ENCODE data around the gene KCNK4. TPM values are rescaled to one million over a fixed set of nuclear protein-coding genes. Genes with fewer than 3 reads are reported as not detected.

Gene KCNK4
- total RNA-seq, 4 donors from 2014 or later: 0.61 to 0.76 TPM; not detected in 2

DNA sequence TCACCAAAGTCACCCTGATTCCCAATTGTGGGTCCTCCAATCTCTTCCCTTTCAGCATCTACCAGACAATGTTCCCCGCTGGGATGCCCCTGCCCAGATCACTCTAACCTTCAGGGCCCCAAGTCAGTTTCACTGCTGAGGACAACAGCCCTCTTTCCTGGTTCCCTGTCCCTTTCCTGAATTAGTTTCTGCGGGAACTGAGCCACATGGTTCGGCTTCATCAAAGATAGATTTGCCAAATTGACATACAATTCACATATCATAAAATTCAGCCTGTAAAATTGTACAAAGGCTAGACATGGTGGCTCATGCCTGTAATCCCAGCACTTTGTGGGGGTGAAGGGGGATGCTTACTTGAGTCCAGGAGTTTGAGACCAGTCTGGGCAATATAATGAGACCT lies 36.9 kb downstream of the KCNK4 start:
- intact Hi-C loops (cut with DNase I; ENCODE audit: low total_unique reads): no loop called here
- DNase-seq: no peak
- Histone ChIP-seq H3K27me3 (no peaks in the 10 kb centered on the region), H3K4me3 (no peak overlapping the region), H3K4me1 (no peaks in the 10 kb centered on the region), H3K36me3 (no peaks in the 10 kb centered on the region), H3K9me3 (no peaks in the 10 kb centered on the region), H3K27ac (no peak overlapping the region)
- TF ChIP-seq, protein P1, sequence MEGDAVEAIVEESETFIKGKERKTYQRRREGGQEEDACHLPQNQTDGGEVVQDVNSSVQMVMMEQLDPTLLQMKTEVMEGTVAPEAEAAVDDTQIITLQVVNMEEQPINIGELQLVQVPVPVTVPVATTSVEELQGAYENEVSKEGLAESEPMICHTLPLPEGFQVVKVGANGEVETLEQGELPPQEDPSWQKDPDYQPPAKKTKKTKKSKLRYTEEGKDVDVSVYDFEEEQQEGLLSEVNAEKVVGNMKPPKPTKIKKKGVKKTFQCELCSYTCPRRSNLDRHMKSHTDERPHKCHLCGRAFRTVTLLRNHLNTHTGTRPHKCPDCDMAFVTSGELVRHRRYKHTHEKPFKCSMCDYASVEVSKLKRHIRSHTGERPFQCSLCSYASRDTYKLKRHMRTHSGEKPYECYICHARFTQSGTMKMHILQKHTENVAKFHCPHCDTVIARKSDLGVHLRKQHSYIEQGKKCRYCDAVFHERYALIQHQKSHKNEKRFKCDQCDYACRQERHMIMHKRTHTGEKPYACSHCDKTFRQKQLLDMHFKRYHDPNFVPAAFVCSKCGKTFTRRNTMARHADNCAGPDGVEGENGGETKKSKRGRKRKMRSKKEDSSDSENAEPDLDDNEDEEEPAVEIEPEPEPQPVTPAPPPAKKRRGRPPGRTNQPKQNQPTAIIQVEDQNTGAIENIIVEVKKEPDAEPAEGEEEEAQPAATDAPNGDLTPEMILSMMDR (IDR thresholded peaks at IDR 0.05): no peak
- no peak for TF ChIP-seq POLR2A (IDR thresholded peaks at IDR 0.05)

DNA sequence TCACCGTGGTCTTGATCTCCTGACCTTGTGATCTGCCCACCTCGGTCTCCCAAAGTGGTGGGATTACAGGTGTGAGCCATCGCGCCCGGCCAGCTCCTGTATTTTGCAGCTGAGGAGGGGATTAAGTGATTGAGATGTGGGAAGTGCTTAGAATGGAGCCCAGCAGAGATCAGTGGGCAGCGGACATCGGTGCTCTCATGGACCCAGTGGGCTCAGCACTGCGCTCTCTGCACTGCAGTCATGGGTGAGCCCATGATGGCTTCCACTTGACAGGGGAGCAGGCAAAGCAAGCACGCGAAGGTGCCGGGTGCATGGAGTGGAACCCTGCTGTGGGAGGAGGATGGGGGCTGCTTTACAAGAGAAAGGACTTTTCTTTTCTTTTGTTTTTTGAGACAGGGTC lies 39.8 kb downstream of the KCNK4 start:
- TF ChIP-seq, protein P1 (IDR thresholded peaks at IDR 0.05): no peak
- no peak for TF ChIP-seq POLR2A (IDR thresholded peaks at IDR 0.05)
- intact Hi-C loops (cut with DNase I; ENCODE audit: low total_unique reads): no loop called here
- Histone ChIP-seq H3K36me3 (no peaks in the 10 kb centered on the region), H3K4me1 (no peaks in the 10 kb centered on the region), H3K27me3 (no peaks in the 10 kb centered on the region), H3K9me3 (no peaks in the 10 kb centered on the region), H3K27ac (no peak overlapping the region), H3K4me3 (no peak overlapping the region)
- DNase-seq: no peak

DNA sequence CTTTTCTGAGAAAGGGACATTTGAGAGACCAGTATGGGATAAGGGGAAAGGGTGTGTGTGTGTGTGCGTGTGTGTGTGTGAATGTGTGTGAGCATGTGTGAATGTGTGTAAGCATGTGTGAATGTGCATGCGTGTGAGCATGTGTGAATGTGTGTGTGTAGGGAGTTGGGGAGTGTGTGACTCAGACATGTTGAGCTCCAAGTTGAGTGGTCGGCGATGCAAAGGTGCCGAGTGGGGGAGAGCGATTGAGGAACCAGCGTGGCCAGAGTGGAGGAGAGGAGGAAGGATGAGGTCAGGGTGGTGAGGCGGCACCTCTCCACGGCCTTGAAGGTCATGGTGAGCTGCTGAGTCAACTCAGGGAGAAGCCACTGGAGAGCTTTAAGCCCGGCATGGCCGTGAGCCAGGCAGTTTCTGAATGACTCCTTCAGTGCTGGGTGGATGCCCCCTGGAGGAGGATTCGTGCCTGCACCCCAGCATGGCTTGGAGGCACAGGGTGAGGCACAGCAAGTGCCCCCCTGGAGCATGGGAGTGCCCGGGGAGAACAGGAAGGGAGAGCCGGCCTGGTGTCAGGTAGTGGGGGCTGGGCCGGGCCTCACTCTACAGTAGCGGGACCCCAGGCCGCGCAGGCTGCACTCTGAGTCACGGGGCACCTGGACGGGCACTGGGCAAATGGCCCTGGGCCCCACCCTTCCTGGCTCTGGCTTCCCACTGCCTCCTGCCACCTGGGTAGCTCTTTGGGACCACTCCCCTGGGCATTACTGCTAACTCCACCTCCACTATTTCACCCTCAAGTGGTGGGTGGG lies 40.7 kb downstream of the KCNK4 start:
- Histone ChIP-seq H3K9me3 (no peaks in the 10 kb centered on the region), H3K4me1 (no peaks in the 10 kb centered on the region), H3K4me3 (no peak overlapping the region), H3K36me3 (no peaks in the 10 kb centered on the region), H3K27me3 (no peaks in the 10 kb centered on the region), H3K27ac (no peak overlapping the region)
- DNase-seq: peak in 1 of 2 donors; percentile 60
- TF ChIP-seq, protein P1 (IDR thresholded peaks at IDR 0.05): peak in 3 of 4 experiments; percentile 14 to 40 (median 23)
- TF ChIP-seq POLR2A (IDR thresholded peaks at IDR 0.05): no peak
- intact Hi-C loops (cut with DNase I; ENCODE audit: low total_unique reads): no loop called here

DNA sequence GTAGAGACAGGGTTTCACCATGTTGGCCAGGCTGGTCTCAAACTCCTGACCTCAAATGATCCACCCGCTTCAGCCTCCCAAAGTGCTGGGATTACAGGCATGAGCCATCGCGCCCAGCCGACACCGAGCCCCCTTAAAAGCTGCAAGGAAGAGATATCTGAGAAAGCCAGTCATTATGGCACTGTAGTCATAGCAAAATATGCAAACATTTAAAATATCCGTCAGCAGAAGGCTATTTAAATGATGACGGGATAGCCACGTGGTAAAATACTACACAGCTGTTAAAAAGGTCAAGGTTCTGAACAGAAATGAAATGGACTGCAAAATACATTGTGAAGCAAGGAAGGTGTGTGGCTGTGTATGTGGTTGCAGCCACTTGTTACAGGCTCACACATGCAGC lies 42.5 kb downstream of the KCNK4 start:
- H3K36me3 ChIP-seq: no peaks in the 10 kb centered on the region
- H3K9me3 ChIP-seq: no peaks in the 10 kb centered on the region
- intact Hi-C loops (cut with DNase I; ENCODE audit: low total_unique reads): no loop called here
- H3K4me3 ChIP-seq: no peak overlapping the region
- DNase-seq: no peak
- no peak for TF ChIP-seq POLR2A (IDR thresholded peaks at IDR 0.05)
- TF ChIP-seq, protein P1 (IDR thresholded peaks at IDR 0.05): no peak
- H3K27me3 ChIP-seq: no peaks in the 10 kb centered on the region
- no peak overlapping the region for H3K27ac ChIP-seq
- H3K4me1 ChIP-seq: no peaks in the 10 kb centered on the region
